GM19099 (cell line): ENCODE measurements around the gene SSNA1.

Source experiments
- POLR2A ChIP-seq: IDR thresholded peaks from 3 replicates; pipeline ENCODE4 v1.6.1; 2011; ENCODE audit warnings: low read depth; ENCODE audit not compliant: insufficient read length; ENCODE audit errors: extremely low read depth

SSNA1 gene

GRCh38 chr9:137162505-137163364, 25.7 kb upstream of the SSNA1 start:
- TF ChIP-seq POLR2A = no peak

GRCh38 chr9:137163365-137163715, 25.1 kb upstream of the SSNA1 start:
- TF ChIP-seq POLR2A = no peak

GRCh38 chr9:137163805-137164204, 24.7 kb upstream of the SSNA1 start:
- no peak for TF ChIP-seq POLR2A

- TF ChIP-seq POLR2A = no peak
These were observed 23.9 kb upstream of the SSNA1 start for GRCh38 chr9:137164370-137165249.

GRCh38 chr9:137165250-137165836, 23.1 kb upstream of the SSNA1 start:
- TF ChIP-seq POLR2A = no peak

- TF ChIP-seq POLR2A = no peak
These were observed 21.9 kb upstream of the SSNA1 start for GRCh38 chr9:137166380-137167229.

- no peak for TF ChIP-seq POLR2A
These were observed 21.2 kb upstream of the SSNA1 start for GRCh38 chr9:137167277-137167746.

- no peak for TF ChIP-seq POLR2A
These were observed 20.5 kb upstream of the SSNA1 start for GRCh38 chr9:137167747-137168572.

- no peak for TF ChIP-seq POLR2A
These were observed 19.9 kb upstream of the SSNA1 start for GRCh38 chr9:137168573-137168903.

GRCh38 chr9:137168904-137169856, 19.3 kb upstream of the SSNA1 start:
- peak; percentile 42 for TF ChIP-seq POLR2A

GRCh38 chr9:137169896-137170358, 18.5 kb upstream of the SSNA1 start, which contains the start of gene LRRC26:
Gene LRRC26 (minus strand): TSS chr9:137170051. CDS start chr9:137169943, 108 bp downstream.
- TF ChIP-seq POLR2A = no peak

GRCh38 chr9:137170486-137171148, 17.9 kb upstream of the SSNA1 start:
- no peak for TF ChIP-seq POLR2A
